DOHH2 (cell line): ENCODE measurements around the gene PICALM.

Experiments
- H3F3A ChIP-seq: fragments of 200-600 bp; sonication (generic), shearing (Covaris generic); 2 replicates; pipeline ENCODE4 v1.6.0; 2016; ENCODE audit warnings: antibody characterized with exemption, mild to moderate bottlenecking; ENCODE audit not compliant: control insufficient read depth, insufficient read depth
- H3K27ac ChIP-seq: fragments of 200-600 bp; sonication (generic); 2 replicates; pipeline ENCODE4 v1.5.1; 2014; ENCODE audit warnings: low read depth, mild to moderate bottlenecking, low read length, moderate library complexity
- H3K27me3 ChIP-seq: fragments of 200-600 bp; sonication (generic); 2 replicates; pipeline ENCODE4 v1.6.1; 2014; ENCODE audit warnings: mild to moderate bottlenecking, low read length, mixed read lengths; ENCODE audit not compliant: control insufficient read depth
- H3K36me3 ChIP-seq: fragments of 200-600 bp; sonication (generic); 2 replicates; pipeline ENCODE4 v1.6.1; 2014; ENCODE audit warnings: mild to moderate bottlenecking, low read length, moderate library complexity, mixed read lengths; ENCODE audit not compliant: control insufficient read depth
- H3K4me1 ChIP-seq: fragments of 200-600 bp; sonication (generic); 2 replicates; pipeline ENCODE4 v1.6.1; 2014; ENCODE audit warnings: mild to moderate bottlenecking, low read length, mixed read lengths; ENCODE audit not compliant: control insufficient read depth
- H3K4me2 ChIP-seq: fragments of 200-600 bp; sonication (generic); 2 replicates; pipeline ENCODE4 v1.6.0; 2014; ENCODE audit warnings: mild to moderate bottlenecking, low read length, moderate library complexity
- H3K4me3 ChIP-seq: fragments of 200-600 bp; sonication (generic); 2 replicates; pipeline ENCODE4 v1.5.1; 2014; ENCODE audit warnings: mild to moderate bottlenecking, low read length, mixed read lengths
- H3K79me2 ChIP-seq: fragments of 200-600 bp; sonication (generic); 2 replicates; pipeline ENCODE4 v1.6.1; 2014; ENCODE audit warnings: mild to moderate bottlenecking, low read length, mixed read lengths; ENCODE audit not compliant: control insufficient read depth
- H3K9me2 ChIP-seq: fragments of 200-600 bp; sonication (generic); replicated peaks from 2 replicates; pipeline ENCODE4 v1.6.1; 2014; ENCODE audit warnings: mild to moderate bottlenecking, low read length, mixed read lengths; ENCODE audit not compliant: control insufficient read depth
- H3K9me3 ChIP-seq: fragments of 200-600 bp; sonication (generic); 2 replicates; pipeline ENCODE4 v1.6.1; 2014; ENCODE audit warnings: antibody characterized with exemption, low read length, mixed read lengths; ENCODE audit not compliant: control insufficient read depth, insufficient read depth
- H4K20me1 ChIP-seq: fragments of 200-600 bp; sonication (generic); 2 replicates; pipeline ENCODE4 v1.6.0; 2014; ENCODE audit warnings: low read depth, mild to moderate bottlenecking, antibody characterized with exemption, low read length, moderate library complexity; ENCODE audit not compliant: control insufficient read depth, insufficient read depth
- CTCF ChIP-seq: fragments of 200-600 bp; sonication (generic); IDR thresholded peaks from one replicate; pipeline ENCODE4 v1.5.1; 2014; ENCODE audit warnings: antibody characterized with exemption, mild to moderate bottlenecking, low read depth, low read length; ENCODE audit not compliant: poor library complexity, severe bottlenecking
- EZH2phosphoT487 ChIP-seq: fragments of 200-600 bp; sonication (generic); IDR thresholded peaks from 2 replicates; pipeline ENCODE4 v1.6.1; 2017; ENCODE audit warnings: borderline replicate concordance, mild to moderate bottlenecking, antibody characterized with exemption, low read length, moderate library complexity, mixed read lengths

The PICALM gene

GRCh38 chr11:86117001-86117711 lies 48.3 kb upstream of the PICALM start:
- H3K79me2 ChIP-seq: no peaks in the 10 kb centered on the region
- no peak overlapping the region for H3K4me3 ChIP-seq
- no peaks in the 10 kb centered on the region for H4K20me1 ChIP-seq
- H3K9me2 ChIP-seq: no peaks in the 10 kb centered on the region
- no peak for TF ChIP-seq CTCF
- no peak for TF ChIP-seq EZH2phosphoT487
- H3K27me3 ChIP-seq: peaks cover 6% of the 10 kb centered on the region; the same call in 1 of the 2 replicates
- H3F3A ChIP-seq: 0 out of 2 replicates have a peak, but pooled peaks cover 2% of the 10 kb centered on the region
- H3K4me2 ChIP-seq: no peak overlapping the region
- H3K9me3 ChIP-seq: no peaks in the 10 kb centered on the region
- H3K4me1 ChIP-seq: no peaks in the 10 kb centered on the region
- H3K36me3 ChIP-seq: no peaks in the 10 kb centered on the region
- no peak overlapping the region for H3K27ac ChIP-seq

- H3K4me2 ChIP-seq: no peak overlapping the region
- H3K9me2 ChIP-seq: no peaks in the 10 kb centered on the region
- H3K4me3 ChIP-seq: no peak overlapping the region
- H3F3A ChIP-seq: 0 out of 2 replicates have a peak, but pooled peaks cover 2% of the 10 kb centered on the region
- H3K79me2 ChIP-seq: no peaks in the 10 kb centered on the region
- no peaks in the 10 kb centered on the region for H3K4me1 ChIP-seq
- H3K36me3 ChIP-seq: no peaks in the 10 kb centered on the region
- H3K27me3 ChIP-seq: peaks cover 6% of the 10 kb centered on the region; the same call in 1 of the 2 replicates
- no peak overlapping the region for H3K27ac ChIP-seq
- TF ChIP-seq CTCF (no peak), EZH2phosphoT487 (no peak)
- no peaks in the 10 kb centered on the region for H4K20me1 ChIP-seq
- no peaks in the 10 kb centered on the region for H3K9me3 ChIP-seq
Measured at GRCh38 chr11:86116386-86116726, 47.5 kb upstream of the PICALM start.

GRCh38 chr11:86115542-86116385 lies 46.9 kb upstream of the PICALM start:
- TF ChIP-seq CTCF: no peak
- no peak for TF ChIP-seq EZH2phosphoT487

More at GRCh38 chr11:86115542-86116385, 46.9 kb upstream of the PICALM start:
- Histone ChIP-seq H3K36me3 (no peaks in the 10 kb centered on the region), H3K4me3 (no peak overlapping the region), H3K9me2 (no peaks in the 10 kb centered on the region), H3K27me3 (peaks cover 6% of the 10 kb centered on the region; the same call in 1 of the 2 replicates), H3F3A (0 out of 2 replicates have a peak, but pooled peaks cover 2% of the 10 kb centered on the region), H3K9me3 (no peaks in the 10 kb centered on the region), H3K4me2 (no peak overlapping the region), H3K27ac (no peak overlapping the region), H3K79me2 (no peaks in the 10 kb centered on the region), H3K4me1 (no peaks in the 10 kb centered on the region), H4K20me1 (no peaks in the 10 kb centered on the region)
